Smooth muscle cell (in vitro differentiated cells): Measurements from ENCODE around the gene SCLT1. TPM values are rescaled to one million over a fixed set of nuclear protein-coding genes. Genes with fewer than 3 reads are reported as not detected.

Experiments used
- DNase-seq: peaks from one replicate; lab custom pipeline; 2025; ENCODE audit not compliant: unreplicated experiment; lab: John Stamatoyannopoulos, UW
- H2AFZ ChIP-seq: fragments of 200-600 bp; sonication (generic); 2 replicates; pipeline ENCODE4 v1.6.0; 2016; ENCODE audit warnings: antibody characterized with exemption, low read depth, mild to moderate bottlenecking
- H3F3A ChIP-seq: fragments of 200-600 bp; sonication (generic); 2 replicates; pipeline ENCODE4 v1.6.0; 2017; ENCODE audit warnings: antibody characterized with exemption, low read depth
- H3K27ac ChIP-seq: fragments of 200-600 bp; sonication (generic); 2 replicates; pipeline ENCODE4 v1.5.1; 2016; ENCODE audit warnings: low read depth, mild to moderate bottlenecking
- H3K27me3 ChIP-seq: fragments of 200-600 bp; sonication (generic); 2 replicates; pipeline ENCODE4 v1.6.1; 2016; ENCODE audit warnings: low read depth, mild to moderate bottlenecking
- H3K36me3 ChIP-seq: fragments of 200-600 bp; sonication (generic); 2 replicates; pipeline ENCODE4 v1.5.1; 2016; ENCODE audit warnings: low read depth
- H3K4me1 ChIP-seq: fragments of 200-600 bp; sonication (generic); 2 replicates; pipeline ENCODE4 v1.5.1; 2016; ENCODE audit warnings: low read depth
- H3K4me2 ChIP-seq: fragments of 200-600 bp; sonication (generic); 2 replicates; pipeline ENCODE4 v1.6.0; 2016; ENCODE audit warnings: mild to moderate bottlenecking
- H3K4me3 ChIP-seq: fragments of 200-600 bp; sonication (generic); 2 replicates; pipeline ENCODE4 v1.5.1; 2016; ENCODE audit warnings: mild to moderate bottlenecking
- H3K79me2 ChIP-seq: fragments of 200-600 bp; sonication (generic); 2 replicates; pipeline ENCODE4 v1.6.0; 2016; ENCODE audit warnings: low read depth, mild to moderate bottlenecking
- H3K9ac ChIP-seq: fragments of 200-600 bp; sonication (generic); 2 replicates; pipeline ENCODE4 v1.6.0; 2016; ENCODE audit warnings: low read depth
- H3K9me3 ChIP-seq: fragments of 200-600 bp; sonication (generic); replicated peaks from 2 replicates; pipeline ENCODE4 v1.5.1; 2016; ENCODE audit warnings: low read depth
- H4K20me1 ChIP-seq: fragments of 200-600 bp; sonication (generic); 2 replicates; pipeline ENCODE4 v1.6.0; 2016; ENCODE audit warnings: low read depth
- CTCF ChIP-seq: fragments of 200-600 bp; sonication (generic); IDR thresholded peaks from 2 replicates; pipeline ENCODE4 v1.5.1; 2017; ENCODE audit warnings: borderline replicate concordance, mild to moderate bottlenecking, antibody characterized with exemption; ENCODE audit not compliant: insufficient read depth, poor library complexity, severe bottlenecking
- WGBS: methylation state at CpG from one replicate; pipeline ENCODE4 v1.1.7; 2016; ENCODE audit warnings: low lambda C conversion rate; 5-methylcytosine and 5-hydroxymethylcytosine counted together
- polyA plus RNA-seq: library from polyadenylated mRNA; unstranded; fragments of >200 nt; fragmentation: Nextera tagmentation; extraction: Ambion mirVana; gene quantifications from 2 replicates; pipeline ENCODE4 v1.2.1, GENCODE V29; 2016
- total RNA-seq: library from RNA; depleted of rRNA; stranded (reverse); fragments of >200 nt; gene quantifications from 2 replicates; pipeline ENCODE4 v1.2.3, GENCODE V29; 2014

The SCLT1 gene
- total and polyA plus RNA-seq, 2 experiments from 2014 or later, result 6.9 to 10.2 TPM

- Histone ChIP-seq H4K20me1 (no peaks in the 10 kb centered on the region), H3K27me3 (no peaks in the 10 kb centered on the region), H3F3A (no peaks in the 10 kb centered on the region), H3K4me3 (no peak overlapping the region), H2AFZ (no peak overlapping the region), H3K27ac (no peak overlapping the region), H3K9me3 (no peaks in the 10 kb centered on the region), H3K36me3 (no peaks in the 10 kb centered on the region), H3K9ac (no peak overlapping the region), H3K4me2 (no peak overlapping the region), H3K4me1 (no peaks in the 10 kb centered on the region), H3K79me2 (no peaks in the 10 kb centered on the region)
- WGBS, result 95% methylated on average over 4 of the region's 4 CpGs
- DNase-seq, result no peak
- no peak for TF ChIP-seq CTCF
These were observed 215.4 kb downstream of the SCLT1 start for GRCh38 chr4:128877934-128878333.

GRCh38 chr4:128876200-128876599 is 217.1 kb downstream of the SCLT1 start:
- H2AFZ ChIP-seq, result no peak overlapping the region
- H3K4me3 ChIP-seq, result no peak overlapping the region
- no peaks in the 10 kb centered on the region for H3F3A ChIP-seq
- H3K36me3 ChIP-seq, result no peaks in the 10 kb centered on the region
- no peaks in the 10 kb centered on the region for H4K20me1 ChIP-seq
- no peaks in the 10 kb centered on the region for H3K9me3 ChIP-seq
- TF ChIP-seq CTCF, result no peak
- H3K9ac ChIP-seq, result no peak overlapping the region
- H3K27me3 ChIP-seq, result no peaks in the 10 kb centered on the region
- no peak overlapping the region for H3K27ac ChIP-seq
- no peak overlapping the region for H3K4me2 ChIP-seq
- DNase-seq, result no peak
- whole genome bisulfite sequencing, result 93% methylated on average over 2 of the region's 2 CpGs
- no peaks in the 10 kb centered on the region for H3K79me2 ChIP-seq
- no peaks in the 10 kb centered on the region for H3K4me1 ChIP-seq

- H3K4me2 ChIP-seq, result no peak overlapping the region
- H3K36me3 ChIP-seq, result no peaks in the 10 kb centered on the region
- no peak overlapping the region for H3K4me3 ChIP-seq
- H3K27ac ChIP-seq, result peak overlapping the region; percentile 32
- no peak for TF ChIP-seq CTCF
- 58% methylated on average over 9 of the region's 9 CpGs for whole genome bisulfite sequencing
- no peaks in the 10 kb centered on the region for H3F3A ChIP-seq
- no peak for DNase-seq
- no peaks in the 10 kb centered on the region for H3K9me3 ChIP-seq
- no peaks in the 10 kb centered on the region for H3K4me1 ChIP-seq
- H3K9ac ChIP-seq, result no peak overlapping the region
- H4K20me1 ChIP-seq, result no peaks in the 10 kb centered on the region
- H2AFZ ChIP-seq, result no peak overlapping the region
- H3K27me3 ChIP-seq, result no peaks in the 10 kb centered on the region
- H3K79me2 ChIP-seq, result no peaks in the 10 kb centered on the region
These were observed 221.4 kb downstream of the SCLT1 start for GRCh38 chr4:128871948-128872347.

- no peaks in the 10 kb centered on the region for H3F3A ChIP-seq
- no peak for DNase-seq
- no peak overlapping the region for H3K4me2 ChIP-seq
- no peaks in the 10 kb centered on the region for H4K20me1 ChIP-seq
- no peaks in the 10 kb centered on the region for H3K79me2 ChIP-seq
- no peak overlapping the region for H3K9ac ChIP-seq
- no peaks in the 10 kb centered on the region for H3K4me1 ChIP-seq
- no peaks in the 10 kb centered on the region for H3K9me3 ChIP-seq
- no peak overlapping the region for H3K27ac ChIP-seq
- no peak overlapping the region for H3K4me3 ChIP-seq
- no peak for TF ChIP-seq CTCF
- WGBS, result 88% methylated on average over 2 of the region's 2 CpGs
- no peak overlapping the region for H2AFZ ChIP-seq
- no peaks in the 10 kb centered on the region for H3K36me3 ChIP-seq
- no peaks in the 10 kb centered on the region for H3K27me3 ChIP-seq
These were observed 223.4 kb downstream of the SCLT1 start for GRCh38 chr4:128869776-128870509.
